Esophagus muscularis mucosa (tissue), 4 donors: Measurements from ENCODE around the gene HOXD1. TPM values are rescaled to one million over a fixed set of nuclear protein-coding genes. Genes with fewer than 3 reads are reported as not detected.

ENCODE experiments used
- DNase-seq: peaks from one replicate; pipeline ENCODE4 v3.0.0-alpha.2; 2017; ENCODE audit errors: extremely low spot score
- H3K27ac ChIP-seq, 4 donors: fragments of 200-600 bp; sonication (generic); replicated peaks in 1 of 4; 1 replicate in 3 of 4; 2 replicates in 1 of 4; pipeline ENCODE4 v1.5.1; 2016 to 2019; ENCODE audit warnings: mild to moderate bottlenecking in 1 of 4
- H3K27me3 ChIP-seq, 4 donors: fragments of 200-600 bp; sonication (generic); one replicate each; pipeline versions ENCODE4 v1.5.1 to v1.6.0; 2016 to 2019
- H3K36me3 ChIP-seq, 4 donors: fragments of 200-600 bp; sonication (generic); one replicate each; pipeline ENCODE4 v1.5.1; 2016 to 2019
- H3K4me1 ChIP-seq, 4 donors: fragments of 200-600 bp; sonication (generic); one replicate each; pipeline ENCODE4 v1.5.1; 2016 to 2019
- H3K4me3 ChIP-seq, 4 donors: fragments of 200-600 bp; sonication (generic); 1 replicate in 2 of 4; 2 replicates in 2 of 4; pipeline ENCODE4 v1.5.1; 2016 to 2019; ENCODE audit warnings: mild to moderate bottlenecking in 4 of 4, moderate library complexity in 1 of 4
- H3K9me3 ChIP-seq, 4 donors: fragments of 200-600 bp; sonication (generic); 1 replicate in 3 of 4; 2 replicates in 1 of 4; pipeline ENCODE4 v1.5.1; 2016 to 2019
- CTCF ChIP-seq, 3 experiments: fragments of 200-600 bp in 2 of 3; fragments of 450-650 bp in 1 of 3; sonication (generic) in 2 of 3; IDR thresholded peaks; one replicate each; pipeline ENCODE4 v1.5.1; 2017 to 2019; ENCODE audit warnings: antibody characterized with exemption in 3 of 3, mild to moderate bottlenecking in 2 of 3, moderate library complexity in 1 of 3
- EP300 ChIP-seq: sonication (generic); formaldehyde crosslinking; IDR thresholded peaks from one replicate; pipeline ENCODE4 v1.6.1; 2017; ENCODE audit warnings: antibody characterized with exemption
- POLR2A ChIP-seq: fragments of 450-650 bp; IDR thresholded peaks from one replicate; pipeline ENCODE4 v1.6.1; 2017; ENCODE audit warnings: antibody characterized with exemption, moderate library complexity, mild to moderate bottlenecking, low read depth
- POLR2AphosphoS5 ChIP-seq, 2 donors: sonication (generic); formaldehyde crosslinking; IDR thresholded peaks; one replicate each; pipeline ENCODE4 v1.6.1; 2017; ENCODE audit warnings: antibody characterized with exemption in 2 of 2
- WGBS: methylation state at CpG from one replicate; pipeline ENCODE4 v1.1.5; 2018; 5-methylcytosine and 5-hydroxymethylcytosine counted together
- intact Hi-C: fragments of 100-400 bp; cut with DNase I; formaldehyde crosslinking; loops from one replicate; pipeline ENCODE4 v1.15.1; 2023
- total RNA-seq, 4 donors: library from RNA; depleted of rRNA; stranded (reverse); fragments of >200 nt; gene quantifications; one replicate each; pipeline versions ENCODE4 v1.1.0 to v1.2.1, GENCODE V29; 2016

Gene HOXD1
- total RNA-seq, 4 donors from 2014 or later = 0.19 to 0.34 TPM; not detected in 2

GRCh38 chr2:176169711-176170110 is 18.8 kb upstream of the HOXD1 start:
- Histone ChIP-seq H3K36me3 (no peaks in the 10 kb centered on the region), H3K4me1 (peaks cover 0 to 28% (median 22%) of the 10 kb centered on the region in 4 donors), H3K27ac (no peak overlapping the region), H3K9me3 (peaks cover 0 to under 1% (median 0%) of the 10 kb centered on the region in 4 donors), H3K27me3 (peaks cover 0 to 100% (median 59%) of the 10 kb centered on the region in 4 donors), H3K4me3 (no peak overlapping the region)
- 55% methylated on average over 2 of the region's 2 CpGs for WGBS
- TF ChIP-seq POLR2AphosphoS5 (IDR thresholded peaks at IDR 0.05) (no peak), EP300 (no peak), POLR2A (no peak), CTCF (IDR thresholded peaks at IDR 0.05) (no peak)
- intact Hi-C loops = no loop called here
- no peak for DNase-seq

DNA sequence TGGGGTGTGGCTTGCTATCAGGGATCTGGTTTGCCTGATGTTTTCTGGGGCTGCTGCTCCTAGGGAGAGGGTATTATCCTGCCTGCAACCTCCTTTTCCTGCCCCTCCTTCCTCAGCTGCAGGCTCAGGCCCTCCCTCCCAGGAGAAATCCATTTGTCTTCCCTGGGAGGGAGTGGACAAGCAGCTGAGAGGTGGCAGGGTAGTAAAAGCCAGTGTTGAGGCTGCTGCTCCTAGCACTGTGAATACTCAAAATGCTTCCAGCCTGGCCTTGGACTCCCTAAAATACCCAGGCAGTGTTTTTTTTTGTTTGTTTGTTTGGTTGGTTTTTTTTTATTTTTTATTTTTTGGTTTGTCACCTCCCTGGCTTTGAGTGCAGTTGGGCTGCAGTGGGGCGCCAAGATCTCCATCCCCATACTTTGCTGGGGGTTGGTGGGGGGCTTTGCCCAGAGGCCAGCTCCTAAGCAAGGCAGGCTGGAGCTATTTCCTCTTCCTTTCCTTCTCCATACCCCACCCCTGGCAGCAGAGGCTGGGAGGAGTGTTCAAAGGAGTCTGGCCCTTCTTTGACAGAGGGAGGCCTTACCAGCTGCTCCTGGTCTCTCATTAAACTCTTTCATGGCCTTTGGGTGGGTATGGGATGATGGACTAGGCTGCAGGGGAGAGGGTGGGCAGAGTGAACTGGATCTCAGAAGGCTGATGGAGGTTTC is 17.7 kb upstream of the HOXD1 start:
- Histone ChIP-seq H3K9me3 (no peaks in the 10 kb centered on the region), H3K36me3 (no peaks in the 10 kb centered on the region), H3K27me3 (peaks cover 0 to 100% (median 58%) of the 10 kb centered on the region in 4 donors), H3K4me1 (peaks cover 0 to 27% (median 19%) of the 10 kb centered on the region in 4 donors), H3K27ac (no peak overlapping the region), H3K4me3 (no peak overlapping the region)
- intact Hi-C loops = no loop called here
- 88% methylated on average over 1 of the region's 1 CpG for WGBS
- TF ChIP-seq POLR2A (no peak), CTCF (IDR thresholded peaks at IDR 0.05) (no peak), EP300 (no peak), POLR2AphosphoS5 (IDR thresholded peaks at IDR 0.05) (no peak)
- no peak for DNase-seq

DNA sequence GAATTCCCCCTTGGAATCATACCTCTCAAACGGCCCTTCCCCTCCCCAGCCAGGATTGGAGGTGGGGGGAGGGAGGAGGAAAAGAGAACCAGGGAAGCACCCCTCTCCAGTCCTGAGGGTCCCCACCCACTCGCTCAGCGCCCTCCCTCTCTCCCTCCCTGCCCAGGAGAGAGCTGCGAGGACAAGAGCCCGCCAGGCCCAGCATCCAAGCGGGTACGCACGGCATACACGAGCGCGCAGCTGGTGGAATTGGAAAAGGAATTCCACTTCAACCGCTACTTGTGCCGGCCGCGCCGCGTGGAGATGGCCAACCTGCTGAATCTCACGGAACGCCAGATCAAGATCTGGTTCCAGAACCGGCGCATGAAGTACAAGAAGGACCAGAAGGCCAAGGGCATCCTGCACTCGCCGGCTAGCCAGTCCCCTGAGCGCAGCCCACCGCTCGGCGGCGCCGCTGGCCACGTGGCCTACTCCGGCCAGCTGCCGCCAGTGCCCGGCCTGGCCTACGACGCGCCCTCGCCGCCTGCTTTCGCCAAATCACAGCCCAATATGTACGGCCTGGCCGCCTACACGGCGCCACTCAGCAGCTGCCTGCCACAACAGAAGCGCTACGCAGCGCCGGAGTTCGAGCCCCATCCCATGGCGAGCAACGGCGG is 17.0 kb upstream of the HOXD1 start:
- intact Hi-C loops = no loop called here
- peak overlapping the region in 2 of 4 donors; percentile 5 to 9 for H3K4me3 ChIP-seq
- no peak for DNase-seq
- H3K27ac ChIP-seq = no peak overlapping the region
- TF ChIP-seq CTCF (IDR thresholded peaks at IDR 0.05) (no peak), POLR2A (no peak), POLR2AphosphoS5 (IDR thresholded peaks at IDR 0.05) (no peak), EP300 (no peak)
- H3K9me3 ChIP-seq = no peaks in the 10 kb centered on the region
- peaks cover 0 to 27% (median 19%) of the 10 kb centered on the region in 4 donors for H3K4me1 ChIP-seq
- no peaks in the 10 kb centered on the region for H3K36me3 ChIP-seq
- WGBS = 21% methylated on average over 25 of the region's 51 CpGs
- H3K27me3 ChIP-seq = peaks cover 0 to 100% (median 56%) of the 10 kb centered on the region in 4 donors

DNA sequence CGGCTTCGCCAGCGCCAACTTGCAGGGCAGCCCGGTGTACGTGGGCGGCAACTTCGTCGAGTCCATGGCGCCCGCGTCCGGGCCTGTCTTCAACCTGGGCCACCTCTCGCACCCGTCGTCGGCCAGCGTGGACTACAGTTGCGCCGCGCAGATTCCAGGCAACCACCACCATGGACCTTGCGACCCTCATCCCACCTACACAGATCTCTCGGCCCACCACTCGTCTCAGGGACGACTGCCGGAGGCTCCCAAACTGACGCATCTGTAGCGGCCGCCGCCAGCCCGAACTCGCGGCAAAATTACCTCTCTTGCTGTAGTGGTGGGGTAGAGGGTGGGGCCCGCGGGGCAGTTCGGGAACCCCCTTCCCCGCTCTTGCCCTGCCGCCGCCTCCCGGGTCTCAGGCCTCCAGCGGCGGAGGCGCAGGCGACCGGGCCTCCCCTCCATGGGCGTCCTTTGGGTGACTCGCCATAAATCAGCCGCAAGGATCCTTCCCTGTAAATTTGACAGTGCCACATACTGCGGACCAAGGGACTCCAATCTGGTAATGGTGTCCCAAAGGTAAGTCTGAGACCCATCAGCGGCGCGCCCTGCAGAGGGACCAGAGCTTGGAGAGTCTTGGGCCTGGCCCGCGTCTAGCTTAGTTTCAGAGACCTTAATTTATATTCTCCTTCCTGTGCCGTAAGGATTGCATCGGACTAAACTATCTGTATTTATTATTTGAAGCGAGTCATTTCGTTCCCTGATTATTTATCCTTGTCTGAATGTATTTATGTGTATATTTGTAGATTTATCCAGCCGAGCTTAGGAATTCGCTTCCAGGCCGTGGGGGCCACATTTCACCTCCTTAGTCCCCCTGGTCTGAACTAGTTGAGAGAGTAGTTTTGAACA is 16.2 kb upstream of the HOXD1 start:
- Histone ChIP-seq H3K9me3 (no peaks in the 10 kb centered on the region), H3K36me3 (no peaks in the 10 kb centered on the region), H3K27ac (no peak overlapping the region), H3K4me3 (peak overlapping the region in 2 of 4 donors; percentile 5 to 9), H3K4me1 (peaks cover 0 to 27% (median 19%) of the 10 kb centered on the region in 4 donors), H3K27me3 (peaks cover 0 to 100% (median 59%) of the 10 kb centered on the region in 4 donors)
- DNase-seq = no peak
- intact Hi-C loops = no loop called here
- TF ChIP-seq CTCF (IDR thresholded peaks at IDR 0.05) (no peak), POLR2A (no peak), POLR2AphosphoS5 (IDR thresholded peaks at IDR 0.05) (no peak), EP300 (no peak)
- 28% methylated on average over 14 of the region's 60 CpGs for WGBS
